Right renal pelvis (tissue), 4 donors: Measurements from ENCODE around the gene SLITRK2. TPM values are rescaled to one million over a fixed set of nuclear protein-coding genes. Genes with fewer than 3 reads are reported as not detected.

Experiments
- DNase-seq, 4 donors: peaks; one replicate each; pipeline ENCODE4 v3.0.0-alpha.2; 2013; ENCODE audit warnings: low read depth in 4 of 4, low spot score in 3 of 4, missing footprints in 1 of 4
- polyA plus RNA-seq, 4 donors: library from polyadenylated mRNA; unstranded; fragments of 120-200 nt; gene quantifications; one replicate each; pipeline ENCODE4 v1.2.1, GENCODE V29; 2013; ENCODE audit not compliant: insufficient read length in 4 of 4

SLITRK2 gene
- 1 to 10 TPM; 1.4 to 2.8 (median 1.7) TPM for polyA plus RNA-seq

- no peak for DNase-seq
Measured at GRCh38 chrX:145817331-145818185, at the start of gene SLITRK2. SLITRK2 (plus strand) TSS chrX:145817829; CDS start chrX:145822426, 4,597 bp downstream.

- no peak for DNase-seq
Measured at GRCh38 chrX:145773006-145773405, 44.6 kb upstream of the SLITRK2 start.

DNA sequence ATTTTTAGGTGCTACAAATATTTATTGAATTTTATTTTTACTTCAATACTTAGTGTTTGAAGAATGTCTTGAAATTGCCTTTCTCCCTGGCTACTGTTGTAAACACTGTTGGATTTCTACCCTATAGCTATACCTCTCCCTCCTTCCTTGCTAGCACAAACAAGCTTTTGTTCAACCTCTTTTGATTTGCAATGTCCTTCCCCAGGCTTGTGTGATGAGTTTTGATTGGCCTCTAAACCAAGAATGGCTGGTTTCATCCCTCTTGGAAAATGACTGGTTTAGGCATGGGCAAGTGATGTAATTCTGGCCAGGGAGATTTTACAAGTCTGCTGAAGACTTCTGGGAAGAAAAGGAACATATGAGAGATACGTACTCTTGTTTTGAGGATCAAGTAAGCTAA is 25.3 kb upstream of the SLITRK2 start:
- DNase-seq, result no peak

DNA sequence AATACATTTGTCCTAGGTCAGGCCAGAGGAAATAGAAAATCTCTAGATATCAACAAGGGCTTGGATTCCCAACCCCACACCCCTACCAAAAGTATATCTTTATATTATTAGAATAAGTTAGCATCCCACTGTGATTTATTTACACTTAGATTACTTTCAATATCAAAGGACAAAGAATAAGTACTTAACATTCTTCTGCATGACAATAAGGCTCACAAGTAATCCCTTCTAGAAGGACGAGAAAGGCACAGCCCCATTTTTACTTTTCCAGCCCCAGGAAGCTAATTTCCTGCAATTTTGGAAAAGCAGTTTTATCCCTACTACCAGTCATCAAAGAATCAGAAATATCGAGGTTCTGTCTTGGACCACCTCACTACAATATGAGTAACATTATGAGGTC is 14.1 kb upstream of the SLITRK2 start:
- DNase-seq, result no peak

DNA sequence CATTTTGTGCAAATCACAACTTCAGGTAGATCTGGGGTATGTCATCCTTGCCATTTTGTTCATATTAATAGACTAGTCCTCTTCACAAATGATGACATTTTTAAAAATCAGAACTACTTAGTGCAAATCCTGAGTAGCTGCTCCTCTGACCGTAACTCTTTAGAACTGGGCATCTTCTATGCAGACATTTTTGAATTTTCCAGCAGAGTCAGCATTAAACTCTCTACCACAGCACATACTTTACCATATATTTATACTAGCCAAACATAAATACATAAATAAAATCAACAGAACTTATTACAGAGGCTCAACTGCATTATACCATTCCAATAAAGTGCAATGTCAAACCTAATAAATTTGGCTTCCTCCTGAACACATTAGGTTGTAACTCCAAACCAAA is 4.5 kb upstream of the SLITRK2 start:
- DNase-seq, result no peak

- DNase-seq, result no peak
Measured at GRCh38 chrX:145816601-145817315, 871 bp upstream of the SLITRK2 start.

DNA sequence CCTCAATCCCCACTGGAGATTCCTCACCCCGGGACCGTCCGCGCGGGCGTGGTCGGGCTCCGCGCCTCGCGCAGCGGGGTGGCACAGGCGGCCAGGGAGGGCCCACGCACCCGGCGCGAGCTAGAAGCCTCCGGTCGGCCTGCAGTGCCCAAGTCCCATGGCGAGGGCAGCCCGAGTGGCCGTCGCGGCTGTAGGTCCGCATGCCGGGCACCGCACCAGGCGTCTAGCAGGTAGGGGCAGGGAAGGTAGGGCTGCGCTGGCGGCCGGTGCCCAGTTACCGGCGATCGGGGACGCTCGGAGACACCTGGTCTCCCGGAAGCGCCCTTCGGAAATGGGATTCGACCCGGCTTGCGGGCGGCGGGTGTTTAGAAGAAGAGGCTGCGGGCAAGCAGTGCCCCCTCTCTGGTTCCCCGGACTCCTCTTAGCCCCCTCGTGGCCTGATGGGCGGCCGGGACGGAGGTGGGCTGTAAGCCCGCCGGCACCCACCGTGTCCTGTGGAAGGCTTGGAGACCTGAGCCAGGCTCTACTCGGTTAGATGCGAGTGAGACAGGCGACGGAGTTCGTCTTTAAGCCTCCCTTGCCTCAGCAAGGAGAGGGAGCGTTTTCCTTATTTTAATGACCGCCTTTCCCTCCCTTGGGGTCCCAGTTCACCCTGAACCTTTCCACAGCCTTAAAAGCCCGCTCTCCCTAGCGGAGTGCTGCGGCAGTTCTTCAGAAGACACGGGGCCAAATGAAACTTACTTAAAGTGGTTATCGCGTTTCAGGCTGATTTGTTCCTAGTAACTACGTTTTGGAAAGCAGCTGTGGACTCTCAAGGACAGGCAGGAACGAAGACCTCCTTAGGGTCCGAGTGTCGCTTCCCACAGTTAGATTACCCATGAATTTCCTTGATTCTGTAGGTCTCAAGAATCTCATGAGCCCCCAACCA is 821 bp downstream of the SLITRK2 start:
- DNase-seq, result no peak

DNA sequence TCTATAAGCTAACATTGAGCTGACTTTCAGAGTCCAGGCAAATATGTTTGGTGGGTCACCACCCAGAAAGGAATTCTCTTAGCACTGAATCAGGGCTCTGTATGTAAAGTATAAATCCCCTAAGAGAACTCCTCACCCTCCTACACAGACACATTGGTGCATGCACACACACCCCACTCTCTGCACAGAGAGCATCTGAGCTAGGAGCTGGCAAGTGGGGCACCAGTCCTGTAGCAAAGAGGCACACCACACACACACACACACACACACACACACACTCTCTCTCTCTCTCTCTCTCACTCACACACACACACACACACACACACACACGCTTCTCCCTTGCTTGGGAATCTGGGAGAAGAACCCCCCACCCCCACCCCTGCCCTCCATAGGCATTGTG is 3.2 kb downstream of the SLITRK2 start:
- DNase-seq, result no peak

DNA sequence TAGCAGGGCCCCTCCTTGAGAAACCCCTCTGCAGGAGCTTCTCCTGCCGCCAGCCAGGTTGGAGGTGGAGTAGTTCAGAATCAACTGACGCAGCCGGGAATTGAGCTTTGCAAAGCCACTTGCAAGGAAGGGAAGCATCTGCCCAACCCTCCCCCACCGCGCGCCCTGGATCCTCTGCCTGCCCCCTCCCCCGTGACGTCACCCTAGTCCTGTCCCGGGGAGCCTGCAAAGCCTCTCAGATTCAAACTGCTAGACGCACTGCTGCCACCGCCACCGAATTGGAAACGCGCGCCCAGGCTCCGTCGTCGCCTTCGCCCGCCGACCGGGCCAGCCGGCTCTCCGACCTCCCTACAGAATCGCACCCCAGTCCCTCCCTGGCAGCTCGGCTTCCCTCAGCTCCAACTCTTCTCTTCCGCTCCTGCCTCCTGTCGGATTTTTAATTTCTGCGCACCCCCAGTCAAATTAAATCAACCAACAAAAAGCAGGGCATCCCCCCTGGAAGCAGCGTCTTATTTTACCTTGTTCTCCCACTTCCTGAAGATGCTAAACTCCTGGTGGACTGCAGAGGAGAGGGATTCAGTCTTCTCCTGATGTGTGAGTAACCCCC is 3.8 kb downstream of the SLITRK2 start:
- DNase-seq, result no peak

GRCh38 chrX:145821898-145822571 is 4.4 kb downstream of the SLITRK2 start:
- no peak for DNase-seq

DNA sequence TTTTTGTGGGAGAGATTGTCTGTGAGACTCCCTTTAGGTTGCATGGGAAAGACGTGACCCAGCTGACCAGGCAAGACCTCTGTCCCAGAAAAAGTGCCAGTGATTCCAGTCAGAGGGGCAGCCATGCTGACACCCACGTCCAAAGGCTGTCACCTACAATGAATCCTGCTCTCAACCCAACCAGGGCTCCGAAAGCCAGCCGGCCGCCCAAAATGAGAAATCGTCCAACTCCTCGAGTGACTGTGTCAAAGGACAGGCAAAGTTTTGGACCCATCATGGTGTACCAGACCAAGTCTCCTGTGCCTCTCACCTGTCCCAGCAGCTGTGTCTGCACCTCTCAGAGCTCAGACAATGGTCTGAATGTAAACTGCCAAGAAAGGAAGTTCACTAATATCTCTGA is 5.5 kb downstream of the SLITRK2 start:
- DNase-seq, result no peak

- DNase-seq, result no peak
Measured at GRCh38 chrX:145825896-145826295, 8.3 kb downstream of the SLITRK2 start.

DNA sequence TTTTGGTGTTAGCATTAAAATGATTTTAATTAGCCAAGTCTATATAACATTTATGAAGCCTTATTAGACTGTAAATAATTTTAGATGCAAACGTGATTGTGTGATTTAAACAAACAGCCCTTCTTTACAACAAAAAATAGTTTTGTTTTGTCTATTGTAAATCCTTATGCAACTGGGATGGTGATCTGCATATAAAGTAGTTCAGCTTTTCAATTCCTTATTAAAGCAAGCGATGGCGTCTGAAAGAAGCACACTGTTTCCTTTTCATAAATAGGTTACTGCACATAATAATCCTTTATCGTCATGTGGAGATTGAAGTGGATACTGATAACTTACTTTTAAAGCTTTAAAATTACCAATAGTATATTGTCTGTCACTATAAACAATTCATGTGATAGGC is 8.8 kb downstream of the SLITRK2 start:
- DNase-seq, result no peak

GRCh38 chrX:145832796-145833195 is 15.2 kb downstream of the SLITRK2 start:
- DNase-seq, result no peak

- DNase-seq, result no peak
Measured at GRCh38 chrX:145840531-145840930, 22.9 kb downstream of the SLITRK2 start.

- DNase-seq, result no peak
Measured at GRCh38 chrX:145843146-145843904, 25.7 kb downstream of the SLITRK2 start.

- DNase-seq, result no peak
Measured at GRCh38 chrX:145844886-145845285, 27.3 kb downstream of the SLITRK2 start.

DNA sequence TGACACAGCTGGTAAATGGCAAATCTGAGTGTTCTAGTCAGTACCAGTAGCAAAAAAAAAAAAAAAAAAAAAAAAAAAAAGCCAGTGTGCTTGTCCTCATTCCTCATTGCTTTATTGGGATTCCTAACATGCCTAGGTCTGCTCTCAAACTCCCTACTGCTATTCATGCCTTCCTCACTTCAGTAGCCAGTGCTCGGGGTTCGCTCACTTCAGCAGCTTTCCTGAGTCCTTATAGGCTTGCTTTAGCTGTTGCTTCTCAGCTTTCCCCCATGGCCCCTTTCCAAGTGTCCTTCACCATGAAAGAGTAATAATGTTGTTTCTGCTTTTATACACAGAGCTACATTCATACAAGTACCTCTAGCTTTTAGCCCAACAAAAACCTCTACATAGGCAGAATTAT is 30.8 kb downstream of the SLITRK2 start:
- DNase-seq, result no peak

DNA sequence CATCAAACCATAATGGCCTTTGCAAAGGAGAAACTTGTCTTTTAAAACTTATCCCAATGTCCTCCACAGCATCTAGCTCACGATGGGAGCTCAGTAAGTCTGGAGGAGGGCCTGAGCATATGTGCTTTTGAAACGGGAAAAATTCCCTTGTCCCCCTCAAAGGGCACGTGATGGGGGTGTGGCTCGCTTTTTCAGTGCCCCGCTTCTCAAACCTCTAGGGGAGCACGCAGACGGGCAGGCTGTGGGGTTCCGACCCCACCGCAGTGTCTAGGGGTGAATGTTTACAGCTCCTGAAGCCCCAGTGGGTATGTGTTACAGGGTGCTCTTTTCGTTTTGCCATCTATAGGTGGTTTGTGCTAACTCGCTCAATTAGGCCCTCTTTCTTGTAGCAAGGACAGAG is 31.2 kb downstream of the SLITRK2 start:
- DNase-seq, result no peak
